ENCODE data around the gene AGAP1. TPM values are rescaled to one million over a fixed set of nuclear protein-coding genes. Genes with fewer than 3 reads are reported as not detected.

AGAP1 gene
- total and polyA plus RNA-seq, 4 donors, result 2.0 to 8.5 (median 5.4) TPM

- H3K4me3 ChIP-seq (ENCODE audit: low read depth in 1 of 3, low read length in 3 of 3), result no peak overlapping the region
- H3K27me3 ChIP-seq (ENCODE audit: control insufficient read depth in 4 of 4, insufficient read depth in 4 of 4, low read length in 3 of 4), result no peaks in the 10 kb centered on the region
- H3K9me3 ChIP-seq (ENCODE audit: control insufficient read depth in 4 of 4, low read length in 3 of 4), result no peaks in the 10 kb centered on the region
- 85% methylated on average over 2 of the region's 2 CpGs for WGBS
- DNase-seq (ENCODE audit: low spot score), result no peak
- no peak overlapping the region for H3K27ac ChIP-seq (ENCODE audit: low read depth in 1 of 2, low read length in 2 of 2)
- no peak overlapping the region for H3K9ac ChIP-seq (ENCODE audit: low read depth in 1 of 2, low read length in 2 of 2)
- TF ChIP-seq, protein P1, sequence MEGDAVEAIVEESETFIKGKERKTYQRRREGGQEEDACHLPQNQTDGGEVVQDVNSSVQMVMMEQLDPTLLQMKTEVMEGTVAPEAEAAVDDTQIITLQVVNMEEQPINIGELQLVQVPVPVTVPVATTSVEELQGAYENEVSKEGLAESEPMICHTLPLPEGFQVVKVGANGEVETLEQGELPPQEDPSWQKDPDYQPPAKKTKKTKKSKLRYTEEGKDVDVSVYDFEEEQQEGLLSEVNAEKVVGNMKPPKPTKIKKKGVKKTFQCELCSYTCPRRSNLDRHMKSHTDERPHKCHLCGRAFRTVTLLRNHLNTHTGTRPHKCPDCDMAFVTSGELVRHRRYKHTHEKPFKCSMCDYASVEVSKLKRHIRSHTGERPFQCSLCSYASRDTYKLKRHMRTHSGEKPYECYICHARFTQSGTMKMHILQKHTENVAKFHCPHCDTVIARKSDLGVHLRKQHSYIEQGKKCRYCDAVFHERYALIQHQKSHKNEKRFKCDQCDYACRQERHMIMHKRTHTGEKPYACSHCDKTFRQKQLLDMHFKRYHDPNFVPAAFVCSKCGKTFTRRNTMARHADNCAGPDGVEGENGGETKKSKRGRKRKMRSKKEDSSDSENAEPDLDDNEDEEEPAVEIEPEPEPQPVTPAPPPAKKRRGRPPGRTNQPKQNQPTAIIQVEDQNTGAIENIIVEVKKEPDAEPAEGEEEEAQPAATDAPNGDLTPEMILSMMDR (IDR thresholded peaks at IDR 0.05; ENCODE audit: low read depth, low read length, missing input control), result no peak
- TF ChIP-seq EGR1 (IDR thresholded peaks at IDR 0.05; ENCODE audit: low read depth in 2 of 2) (no peak), HNF4G (IDR thresholded peaks at IDR 0.05) (no peak), GABPA (IDR thresholded peaks at IDR 0.05 in 1 of 2, conservative IDR thresholded peaks at IDR 0.05 in 1 of 2) (no peak), HNF4A (conservative IDR thresholded peaks at IDR 0.05) (no peak), ZBTB33 (IDR thresholded peaks at IDR 0.05) (no peak), TAF1 (conservative IDR thresholded peaks at IDR 0.05) (no peak), RAD21 (IDR thresholded peaks at IDR 0.05) (no peak)
- H3K36me3 ChIP-seq (ENCODE audit: control insufficient read depth in 4 of 4, insufficient read depth in 3 of 4, low read depth in 1 of 4, low read length in 3 of 4), result no peaks in the 10 kb centered on the region
- H3K4me1 ChIP-seq (ENCODE audit: control insufficient read depth in 4 of 4, insufficient read depth in 4 of 4, low read length in 3 of 4), result no peaks in the 10 kb centered on the region
These were observed 146.5 kb downstream of the AGAP1 start for GRCh38 chr2:235640377-235640776.

DNA sequence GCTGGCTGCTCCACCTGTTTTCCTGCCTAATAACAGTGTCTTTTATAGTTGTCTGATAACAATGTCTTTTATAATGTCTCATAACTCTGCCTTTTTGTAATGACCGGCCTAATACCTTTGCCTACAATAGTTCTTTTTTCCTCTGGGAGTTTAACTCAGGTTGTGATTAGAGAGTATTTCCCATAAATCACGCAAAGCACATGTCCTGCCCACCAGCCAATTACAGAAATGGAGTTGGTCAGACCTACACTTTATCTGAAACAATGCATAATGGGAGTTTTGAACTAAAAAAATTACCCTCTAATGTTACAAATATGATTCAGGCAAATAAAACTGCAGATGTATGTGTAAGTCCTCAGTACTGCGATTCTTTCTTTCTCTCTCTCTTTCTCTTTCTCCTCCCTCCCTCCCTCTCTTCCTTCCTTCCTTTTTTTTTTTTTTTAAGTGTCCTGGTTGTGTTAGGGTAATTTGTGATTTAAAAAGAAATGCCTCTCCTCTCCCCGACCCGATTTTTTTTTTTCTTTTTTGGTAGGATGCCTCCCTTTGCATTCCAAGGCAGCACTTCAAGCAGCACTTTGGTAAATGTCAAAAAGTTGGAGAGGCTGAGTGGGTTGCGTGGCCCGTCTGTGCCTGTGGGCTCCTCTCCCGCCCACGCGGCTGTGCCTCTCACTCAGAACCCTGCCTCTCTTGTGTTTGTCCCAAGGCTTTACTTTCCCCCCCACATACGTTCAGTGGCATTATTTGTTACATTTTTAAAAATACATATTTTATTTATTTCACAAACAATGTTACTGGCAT, 147.3 kb downstream of the AGAP1 start:
- DNase-seq (ENCODE audit: low spot score), result no peak
- WGBS, result 79% methylated on average over 11 of the region's 11 CpGs
- Histone ChIP-seq H3K27ac (ENCODE audit: low read depth in 1 of 2, low read length in 2 of 2) (no peak overlapping the region), H3K4me1 (ENCODE audit: control insufficient read depth in 4 of 4, insufficient read depth in 4 of 4, low read length in 3 of 4) (no peaks in the 10 kb centered on the region), H3K36me3 (ENCODE audit: control insufficient read depth in 4 of 4, insufficient read depth in 3 of 4, low read depth in 1 of 4, low read length in 3 of 4) (no peaks in the 10 kb centered on the region), H3K9me3 (ENCODE audit: control insufficient read depth in 4 of 4, low read length in 3 of 4) (no peaks in the 10 kb centered on the region), H3K9ac (ENCODE audit: low read depth in 1 of 2, low read length in 2 of 2) (no peak overlapping the region), H3K4me3 (ENCODE audit: low read depth in 1 of 3, low read length in 3 of 3) (no peak overlapping the region), H3K27me3 (ENCODE audit: control insufficient read depth in 4 of 4, insufficient read depth in 4 of 4, low read length in 3 of 4) (no peaks in the 10 kb centered on the region)
- TF ChIP-seq JUND (IDR thresholded peaks at IDR 0.05) (no peak), HNF4A (conservative IDR thresholded peaks at IDR 0.05) (no peak), RXRA (IDR thresholded peaks at IDR 0.05) (no peak), RAD21 (IDR thresholded peaks at IDR 0.05) (no peak), FOXA2 (IDR thresholded peaks at IDR 0.05) (no peak), ZBTB33 (IDR thresholded peaks at IDR 0.05) (no peak), GABPA (IDR thresholded peaks at IDR 0.05 in 1 of 2, conservative IDR thresholded peaks at IDR 0.05 in 1 of 2) (no peak), EGR1 (IDR thresholded peaks at IDR 0.05; ENCODE audit: low read depth in 2 of 2) (no peak), FOXA1 (IDR thresholded peaks at IDR 0.05) (no peak), YY1 (IDR thresholded peaks at IDR 0.05) (no peak), SP1 (IDR thresholded peaks at IDR 0.05) (no peak), NR2F2 (IDR thresholded peaks at IDR 0.05) (no peak), HNF4G (IDR thresholded peaks at IDR 0.05) (no peak), TAF1 (conservative IDR thresholded peaks at IDR 0.05) (no peak)
- TF ChIP-seq, protein P2, sequence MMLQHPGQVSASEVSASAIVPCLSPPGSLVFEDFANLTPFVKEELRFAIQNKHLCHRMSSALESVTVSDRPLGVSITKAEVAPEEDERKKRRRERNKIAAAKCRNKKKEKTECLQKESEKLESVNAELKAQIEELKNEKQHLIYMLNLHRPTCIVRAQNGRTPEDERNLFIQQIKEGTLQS (IDR thresholded peaks at IDR 0.05), result no peak
- TF ChIP-seq, protein P3, sequence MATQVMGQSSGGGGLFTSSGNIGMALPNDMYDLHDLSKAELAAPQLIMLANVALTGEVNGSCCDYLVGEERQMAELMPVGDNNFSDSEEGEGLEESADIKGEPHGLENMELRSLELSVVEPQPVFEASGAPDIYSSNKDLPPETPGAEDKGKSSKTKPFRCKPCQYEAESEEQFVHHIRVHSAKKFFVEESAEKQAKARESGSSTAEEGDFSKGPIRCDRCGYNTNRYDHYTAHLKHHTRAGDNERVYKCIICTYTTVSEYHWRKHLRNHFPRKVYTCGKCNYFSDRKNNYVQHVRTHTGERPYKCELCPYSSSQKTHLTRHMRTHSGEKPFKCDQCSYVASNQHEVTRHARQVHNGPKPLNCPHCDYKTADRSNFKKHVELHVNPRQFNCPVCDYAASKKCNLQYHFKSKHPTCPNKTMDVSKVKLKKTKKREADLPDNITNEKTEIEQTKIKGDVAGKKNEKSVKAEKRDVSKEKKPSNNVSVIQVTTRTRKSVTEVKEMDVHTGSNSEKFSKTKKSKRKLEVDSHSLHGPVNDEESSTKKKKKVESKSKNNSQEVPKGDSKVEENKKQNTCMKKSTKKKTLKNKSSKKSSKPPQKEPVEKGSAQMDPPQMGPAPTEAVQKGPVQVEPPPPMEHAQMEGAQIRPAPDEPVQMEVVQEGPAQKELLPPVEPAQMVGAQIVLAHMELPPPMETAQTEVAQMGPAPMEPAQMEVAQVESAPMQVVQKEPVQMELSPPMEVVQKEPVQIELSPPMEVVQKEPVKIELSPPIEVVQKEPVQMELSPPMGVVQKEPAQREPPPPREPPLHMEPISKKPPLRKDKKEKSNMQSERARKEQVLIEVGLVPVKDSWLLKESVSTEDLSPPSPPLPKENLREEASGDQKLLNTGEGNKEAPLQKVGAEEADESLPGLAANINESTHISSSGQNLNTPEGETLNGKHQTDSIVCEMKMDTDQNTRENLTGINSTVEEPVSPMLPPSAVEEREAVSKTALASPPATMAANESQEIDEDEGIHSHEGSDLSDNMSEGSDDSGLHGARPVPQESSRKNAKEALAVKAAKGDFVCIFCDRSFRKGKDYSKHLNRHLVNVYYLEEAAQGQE (IDR thresholded peaks at IDR 0.05), result no peak
- TF ChIP-seq, protein P4, sequence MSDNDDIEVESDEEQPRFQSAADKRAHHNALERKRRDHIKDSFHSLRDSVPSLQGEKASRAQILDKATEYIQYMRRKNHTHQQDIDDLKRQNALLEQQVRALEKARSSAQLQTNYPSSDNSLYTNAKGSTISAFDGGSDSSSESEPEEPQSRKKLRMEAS (IDR thresholded peaks at IDR 0.05), result no peak
- TF ChIP-seq, protein P1 (IDR thresholded peaks at IDR 0.05; ENCODE audit: low read depth, low read length, missing input control), result no peak

All from liver (tissue), 9 donors.